ENCODE results near the gene DEXI.

The DEXI gene

GRCh38 chr16:10920726-10921427 lies 21.4 kb downstream of the DEXI start:
- Histone ChIP-seq H3K27me3 (replicated peaks; ENCODE audit: control insufficient read depth, insufficient read depth, low read length, poor library complexity, severe bottlenecking) (no peaks in the 10 kb centered on the region), H3K4me3 (ENCODE audit: insufficient read depth, low read depth, low read length, poor library complexity, severe bottlenecking) (no peak overlapping the region), H3K36me3 (ENCODE audit: control insufficient read depth, insufficient read depth, low read length) (peaks cover 1% of the 10 kb centered on the region), H3K4me1 (ENCODE audit: control insufficient read depth, insufficient read depth, low read length, poor library complexity, severe bottlenecking) (peaks cover 3% of the 10 kb centered on the region), H3K27ac (ENCODE audit: insufficient read depth, low read length, poor library complexity, severe bottlenecking) (no peak overlapping the region), H3K9me3 (ENCODE audit: control insufficient read depth, low read length) (no peaks in the 10 kb centered on the region)
- no peak for DNase-seq

- Histone ChIP-seq H3K9me3 (ENCODE audit: control insufficient read depth, low read length) (no peaks in the 10 kb centered on the region), H3K36me3 (ENCODE audit: control insufficient read depth, insufficient read depth, low read length) (no peaks in the 10 kb centered on the region), H3K4me1 (ENCODE audit: control insufficient read depth, insufficient read depth, low read length, poor library complexity, severe bottlenecking) (peaks cover 3% of the 10 kb centered on the region), H3K4me3 (ENCODE audit: insufficient read depth, low read depth, low read length, poor library complexity, severe bottlenecking) (no peak overlapping the region), H3K27me3 (replicated peaks; ENCODE audit: control insufficient read depth, insufficient read depth, low read length, poor library complexity, severe bottlenecking) (no peaks in the 10 kb centered on the region), H3K27ac (ENCODE audit: insufficient read depth, low read length, poor library complexity, severe bottlenecking) (no peak overlapping the region)
- DNase-seq: no peak
These were observed 23.3 kb downstream of the DEXI start for GRCh38 chr16:10919003-10919351.

DNA sequence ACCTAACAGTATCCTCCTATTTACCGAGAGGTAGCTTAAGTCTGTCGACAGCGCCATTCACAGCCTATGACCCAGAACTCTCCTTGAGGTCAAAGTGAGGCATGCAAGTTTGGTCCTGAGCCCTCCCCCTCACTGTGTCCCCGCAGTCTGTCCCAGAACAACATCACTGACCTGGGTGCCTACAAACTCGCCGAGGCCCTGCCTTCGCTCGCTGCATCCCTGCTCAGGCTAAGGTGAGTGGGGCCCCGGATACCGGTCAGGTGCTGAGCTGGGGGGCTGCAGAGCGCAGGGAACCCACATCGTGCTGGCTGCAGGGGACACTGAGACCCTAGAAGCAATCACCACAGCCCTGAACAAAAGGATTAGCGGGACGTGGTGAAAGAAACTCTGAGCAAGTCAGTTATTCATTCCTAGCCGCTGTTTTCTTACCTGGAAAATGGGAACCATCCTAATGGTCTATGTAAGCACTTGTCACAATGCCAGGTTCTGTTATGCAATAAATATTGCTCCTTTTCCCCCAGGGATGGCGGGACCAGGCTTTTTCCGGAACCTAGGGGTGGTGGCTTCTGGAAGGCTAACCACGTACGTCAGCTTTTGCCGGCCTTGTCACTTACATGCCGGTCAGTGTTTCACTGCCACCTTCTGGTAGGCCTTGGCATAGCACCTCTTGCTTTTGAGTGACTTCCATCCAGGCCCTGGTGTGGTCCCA lies 23.8 kb downstream of the DEXI start:
- Histone ChIP-seq H3K4me3 (ENCODE audit: insufficient read depth, low read depth, low read length, poor library complexity, severe bottlenecking) (no peak overlapping the region), H3K27me3 (replicated peaks; ENCODE audit: control insufficient read depth, insufficient read depth, low read length, poor library complexity, severe bottlenecking) (no peaks in the 10 kb centered on the region), H3K9me3 (ENCODE audit: control insufficient read depth, low read length) (no peaks in the 10 kb centered on the region), H3K36me3 (ENCODE audit: control insufficient read depth, insufficient read depth, low read length) (no peaks in the 10 kb centered on the region), H3K27ac (ENCODE audit: insufficient read depth, low read length, poor library complexity, severe bottlenecking) (no peak overlapping the region), H3K4me1 (ENCODE audit: control insufficient read depth, insufficient read depth, low read length, poor library complexity, severe bottlenecking) (peaks cover 3% of the 10 kb centered on the region)
- DNase-seq: peak; percentile 39 to 63 (median 45)

DNA sequence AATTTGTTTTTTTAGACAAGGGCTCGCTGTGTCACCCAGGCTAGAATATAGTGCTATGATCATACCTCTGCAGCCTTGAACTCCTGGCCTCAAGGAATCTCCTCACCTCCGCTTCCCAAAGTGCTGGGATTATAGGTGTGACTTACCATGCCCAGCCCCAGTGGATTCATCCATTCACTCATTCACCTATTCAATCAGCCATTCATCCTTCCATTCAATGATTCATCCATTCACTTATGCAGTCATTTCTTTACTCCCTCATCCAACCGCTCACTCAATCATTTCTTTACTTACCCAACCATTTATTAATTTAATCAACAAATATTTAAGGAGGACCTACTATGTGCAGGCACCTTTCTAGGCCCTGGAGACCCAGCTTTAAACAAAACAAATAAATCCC lies 25.7 kb downstream of the DEXI start:
- no peaks in the 10 kb centered on the region for H3K36me3 ChIP-seq (ENCODE audit: control insufficient read depth, insufficient read depth, low read length)
- H3K4me3 ChIP-seq (ENCODE audit: insufficient read depth, low read depth, low read length, poor library complexity, severe bottlenecking): no peak overlapping the region
- H3K9me3 ChIP-seq (ENCODE audit: control insufficient read depth, low read length): no peaks in the 10 kb centered on the region
- peaks cover 3% of the 10 kb centered on the region for H3K4me1 ChIP-seq (ENCODE audit: control insufficient read depth, insufficient read depth, low read length, poor library complexity, severe bottlenecking)
- no peak for DNase-seq
- H3K27me3 ChIP-seq (replicated peaks; ENCODE audit: control insufficient read depth, insufficient read depth, low read length, poor library complexity, severe bottlenecking): no peaks in the 10 kb centered on the region
- H3K27ac ChIP-seq (ENCODE audit: insufficient read depth, low read length, poor library complexity, severe bottlenecking): no peak overlapping the region

GRCh38 chr16:10911267-10911666 lies 31.0 kb downstream of the DEXI start:
- Histone ChIP-seq H3K4me1 (ENCODE audit: control insufficient read depth, insufficient read depth, low read length, poor library complexity, severe bottlenecking) (no peaks in the 10 kb centered on the region), H3K27ac (ENCODE audit: insufficient read depth, low read length, poor library complexity, severe bottlenecking) (no peak overlapping the region)

GRCh38 chr16:10907757-10908045 lies 34.6 kb downstream of the DEXI start:
- DNase-seq: no peak
- no peaks in the 10 kb centered on the region for H3K9me3 ChIP-seq (ENCODE audit: control insufficient read depth, low read length)
- H3K4me1 ChIP-seq (ENCODE audit: control insufficient read depth, insufficient read depth, low read length, poor library complexity, severe bottlenecking): no peaks in the 10 kb centered on the region
- H3K36me3 ChIP-seq (ENCODE audit: control insufficient read depth, insufficient read depth, low read length): no peaks in the 10 kb centered on the region
- H3K27me3 ChIP-seq (replicated peaks; ENCODE audit: control insufficient read depth, insufficient read depth, low read length, poor library complexity, severe bottlenecking): no peaks in the 10 kb centered on the region
- H3K4me3 ChIP-seq (ENCODE audit: insufficient read depth, low read depth, low read length, poor library complexity, severe bottlenecking): no peak overlapping the region
- no peak overlapping the region for H3K27ac ChIP-seq (ENCODE audit: insufficient read depth, low read length, poor library complexity, severe bottlenecking)

More at GRCh38 chr16:10911267-10911666, 31.0 kb downstream of the DEXI start:
- no peak for DNase-seq
- Histone ChIP-seq H3K36me3 (ENCODE audit: control insufficient read depth, insufficient read depth, low read length) (no peaks in the 10 kb centered on the region), H3K9me3 (ENCODE audit: control insufficient read depth, low read length) (no peaks in the 10 kb centered on the region), H3K4me3 (ENCODE audit: insufficient read depth, low read depth, low read length, poor library complexity, severe bottlenecking) (no peak overlapping the region), H3K27me3 (replicated peaks; ENCODE audit: control insufficient read depth, insufficient read depth, low read length, poor library complexity, severe bottlenecking) (no peaks in the 10 kb centered on the region)

DNA sequence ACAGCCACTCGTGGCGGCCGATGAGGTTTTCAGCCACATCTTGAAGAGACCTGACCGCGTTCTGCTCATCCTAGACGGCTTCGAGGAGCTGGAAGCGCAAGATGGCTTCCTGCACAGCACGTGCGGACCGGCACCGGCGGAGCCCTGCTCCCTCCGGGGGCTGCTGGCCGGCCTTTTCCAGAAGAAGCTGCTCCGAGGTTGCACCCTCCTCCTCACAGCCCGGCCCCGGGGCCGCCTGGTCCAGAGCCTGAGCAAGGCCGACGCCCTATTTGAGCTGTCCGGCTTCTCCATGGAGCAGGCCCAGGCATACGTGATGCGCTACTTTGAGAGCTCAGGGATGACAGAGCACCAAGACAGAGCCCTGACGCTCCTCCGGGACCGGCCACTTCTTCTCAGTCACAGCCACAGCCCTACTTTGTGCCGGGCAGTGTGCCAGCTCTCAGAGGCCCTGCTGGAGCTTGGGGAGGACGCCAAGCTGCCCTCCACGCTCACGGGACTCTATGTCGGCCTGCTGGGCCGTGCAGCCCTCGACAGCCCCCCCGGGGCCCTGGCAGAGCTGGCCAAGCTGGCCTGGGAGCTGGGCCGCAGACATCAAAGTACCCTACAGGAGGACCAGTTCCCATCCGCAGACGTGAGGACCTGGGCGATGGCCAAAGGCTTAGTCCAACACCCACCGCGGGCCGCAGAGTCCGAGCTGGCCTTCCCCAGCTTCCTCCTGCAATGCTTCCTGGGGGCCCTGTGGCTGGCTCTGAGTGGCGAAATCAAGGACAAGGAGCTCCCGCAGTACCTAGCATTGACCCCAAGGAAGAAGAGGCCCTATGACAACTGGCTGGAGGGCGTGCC lies 35.1 kb downstream of the DEXI start:
- H3K4me3 ChIP-seq (ENCODE audit: insufficient read depth, low read depth, low read length, poor library complexity, severe bottlenecking): no peak overlapping the region
- DNase-seq: no peak
- H3K27ac ChIP-seq (ENCODE audit: insufficient read depth, low read length, poor library complexity, severe bottlenecking): no peak overlapping the region
- H3K4me1 ChIP-seq (ENCODE audit: control insufficient read depth, insufficient read depth, low read length, poor library complexity, severe bottlenecking): no peaks in the 10 kb centered on the region
- no peaks in the 10 kb centered on the region for H3K9me3 ChIP-seq (ENCODE audit: control insufficient read depth, low read length)
- H3K27me3 ChIP-seq (replicated peaks; ENCODE audit: control insufficient read depth, insufficient read depth, low read length, poor library complexity, severe bottlenecking): no peaks in the 10 kb centered on the region
- H3K36me3 ChIP-seq (ENCODE audit: control insufficient read depth, insufficient read depth, low read length): no peaks in the 10 kb centered on the region

GRCh38 chr16:10906482-10906881 lies 35.8 kb downstream of the DEXI start:
- H3K9me3 ChIP-seq (ENCODE audit: control insufficient read depth, low read length): no peaks in the 10 kb centered on the region
- H3K4me3 ChIP-seq (ENCODE audit: insufficient read depth, low read depth, low read length, poor library complexity, severe bottlenecking): no peak overlapping the region
- H3K27me3 ChIP-seq (replicated peaks; ENCODE audit: control insufficient read depth, insufficient read depth, low read length, poor library complexity, severe bottlenecking): no peaks in the 10 kb centered on the region
- H3K36me3 ChIP-seq (ENCODE audit: control insufficient read depth, insufficient read depth, low read length): no peaks in the 10 kb centered on the region
- no peaks in the 10 kb centered on the region for H3K4me1 ChIP-seq (ENCODE audit: control insufficient read depth, insufficient read depth, low read length, poor library complexity, severe bottlenecking)
- H3K27ac ChIP-seq (ENCODE audit: insufficient read depth, low read length, poor library complexity, severe bottlenecking): no peak overlapping the region
- no peak for DNase-seq

DNA sequence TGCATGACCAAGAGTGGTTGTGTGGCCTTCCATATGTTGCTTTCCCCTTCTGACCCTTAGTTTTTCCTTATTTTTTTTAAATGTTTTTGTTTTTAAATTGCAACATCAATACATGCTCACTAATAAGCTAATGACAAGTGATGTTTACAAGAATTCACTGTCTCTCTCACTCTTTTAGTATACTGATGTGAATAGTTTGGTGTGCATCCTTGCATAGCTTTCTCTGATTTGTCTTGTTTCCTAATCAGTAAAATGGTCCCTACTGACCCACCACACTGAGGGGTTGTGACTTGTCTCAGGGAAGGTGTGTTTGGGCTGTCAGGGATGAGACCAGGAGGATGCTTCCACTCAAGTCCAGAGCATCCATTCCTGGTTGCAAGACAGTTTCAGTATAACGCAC lies 39.3 kb downstream of the DEXI start:
- no peak for DNase-seq
- Histone ChIP-seq H3K4me3 (ENCODE audit: insufficient read depth, low read depth, low read length, poor library complexity, severe bottlenecking) (no peak overlapping the region), H3K9me3 (ENCODE audit: control insufficient read depth, low read length) (no peaks in the 10 kb centered on the region), H3K36me3 (ENCODE audit: control insufficient read depth, insufficient read depth, low read length) (no peaks in the 10 kb centered on the region), H3K27me3 (replicated peaks; ENCODE audit: control insufficient read depth, insufficient read depth, low read length, poor library complexity, severe bottlenecking) (no peaks in the 10 kb centered on the region), H3K4me1 (ENCODE audit: control insufficient read depth, insufficient read depth, low read length, poor library complexity, severe bottlenecking) (no peaks in the 10 kb centered on the region), H3K27ac (ENCODE audit: insufficient read depth, low read length, poor library complexity, severe bottlenecking) (no peak overlapping the region)

GRCh38 chr16:10897134-10897533 lies 45.1 kb downstream of the DEXI start:
- Histone ChIP-seq H3K4me1 (ENCODE audit: control insufficient read depth, insufficient read depth, low read length, poor library complexity, severe bottlenecking) (no peaks in the 10 kb centered on the region), H3K36me3 (ENCODE audit: control insufficient read depth, insufficient read depth, low read length) (no peaks in the 10 kb centered on the region), H3K27me3 (replicated peaks; ENCODE audit: control insufficient read depth, insufficient read depth, low read length, poor library complexity, severe bottlenecking) (no peaks in the 10 kb centered on the region), H3K4me3 (ENCODE audit: insufficient read depth, low read depth, low read length, poor library complexity, severe bottlenecking) (no peak overlapping the region), H3K27ac (ENCODE audit: insufficient read depth, low read length, poor library complexity, severe bottlenecking) (no peak overlapping the region), H3K9me3 (ENCODE audit: control insufficient read depth, low read length) (no peaks in the 10 kb centered on the region)
- no peak for DNase-seq
